Measurements from ENCODE around the gene ACBD4. TPM values are rescaled to one million over a fixed set of nuclear protein-coding genes. Genes with fewer than 3 reads are reported as not detected.
"Not testable (repeated sequence)": the region's sequence is repeated elsewhere in the genome, so short reads cannot be mapped to it uniquely, and the experiment has no call there.

ACBD4 gene
- total RNA-seq, 1 donor from 2014 or later: 3.2 TPM

DNA sequence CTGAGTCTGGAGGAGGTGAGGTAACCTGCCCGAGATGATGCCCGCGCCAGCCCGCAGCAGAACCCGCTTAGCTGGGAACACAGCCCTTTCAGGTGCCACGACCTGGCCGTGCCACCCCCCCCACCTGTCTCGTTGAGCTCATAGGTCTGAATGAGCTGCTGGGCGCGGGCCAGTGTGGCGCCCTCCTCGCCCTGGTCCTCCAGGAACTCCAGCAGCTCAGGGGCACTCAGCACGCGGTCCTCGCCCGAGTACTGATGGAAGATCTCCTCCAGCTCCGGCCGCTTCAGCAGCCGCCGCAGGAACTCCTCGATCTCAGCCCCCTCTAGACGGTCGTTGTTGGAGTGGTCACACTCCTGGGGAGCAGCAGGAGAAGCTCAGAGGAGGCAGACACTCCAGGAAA lies 16.8 kb upstream of the ACBD4 start:
- no peak for DNase-seq (ENCODE audit: low read depth in 2 of 2)

DNA sequence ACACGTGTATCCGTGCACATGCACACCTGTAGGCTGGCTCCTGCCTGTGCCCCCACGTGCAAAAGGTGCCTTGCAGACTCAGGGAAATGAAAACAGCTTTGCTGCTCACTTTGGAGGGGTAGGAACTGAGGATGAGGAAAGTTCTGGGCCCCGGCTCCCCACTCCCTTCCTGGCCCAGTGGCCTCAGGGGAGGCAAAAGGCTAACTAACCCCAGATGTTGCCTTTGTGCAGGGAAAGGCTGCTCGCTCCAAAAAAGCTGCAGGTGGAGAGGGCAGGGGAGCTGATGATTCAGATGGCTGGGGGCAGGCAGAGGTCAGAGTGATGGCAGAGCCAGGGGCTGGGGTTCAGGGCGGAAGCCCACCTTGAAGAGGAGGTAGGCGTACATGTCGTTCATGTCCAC lies 15.5 kb upstream of the ACBD4 start:
- DNase-seq (ENCODE audit: low read depth in 2 of 2): no peak

DNA sequence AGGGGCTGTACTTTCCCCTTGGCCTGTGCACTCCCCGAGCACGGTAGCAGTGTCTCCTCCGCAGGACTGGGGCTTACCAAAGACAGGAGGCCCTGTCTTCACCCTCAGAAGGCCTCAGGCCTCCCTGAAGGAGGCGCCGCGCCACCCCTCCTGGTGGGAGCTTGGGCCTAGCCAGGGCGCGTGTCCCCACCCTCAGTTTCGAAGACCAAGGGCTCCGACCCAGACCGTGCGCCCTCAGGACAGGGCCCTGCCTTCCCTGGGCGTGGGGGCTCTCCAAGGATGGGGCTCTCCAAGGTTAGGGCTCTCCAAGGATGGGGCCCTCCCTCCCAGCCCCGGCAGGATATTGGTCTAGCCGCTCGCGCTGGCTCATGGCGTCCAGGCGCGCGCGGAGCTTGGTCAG lies 14.9 kb upstream of the ACBD4 start:
- no peak for DNase-seq (ENCODE audit: low read depth in 2 of 2)

DNA sequence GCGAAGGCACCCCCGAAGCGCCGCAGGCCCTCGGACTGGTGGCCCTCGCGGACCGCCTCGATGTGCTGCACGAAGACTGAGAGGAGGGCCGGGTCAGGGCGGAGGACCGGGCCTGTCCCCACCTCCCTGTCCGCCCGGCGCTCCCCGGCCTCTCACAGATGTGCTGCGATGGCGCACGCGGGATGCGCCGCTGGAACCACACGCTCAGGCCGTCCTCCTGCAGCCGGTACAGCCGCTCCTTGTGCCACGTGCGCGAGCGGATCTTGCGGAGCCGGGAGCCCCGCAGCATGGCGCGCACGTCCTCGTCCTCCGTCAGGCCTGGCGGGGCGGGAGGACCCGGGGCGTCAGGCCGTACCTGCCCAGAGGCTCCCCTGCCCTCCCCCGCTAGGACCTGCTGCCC lies 14.4 kb upstream of the ACBD4 start:
- DNase-seq (ENCODE audit: low read depth in 2 of 2): no peak

DNA sequence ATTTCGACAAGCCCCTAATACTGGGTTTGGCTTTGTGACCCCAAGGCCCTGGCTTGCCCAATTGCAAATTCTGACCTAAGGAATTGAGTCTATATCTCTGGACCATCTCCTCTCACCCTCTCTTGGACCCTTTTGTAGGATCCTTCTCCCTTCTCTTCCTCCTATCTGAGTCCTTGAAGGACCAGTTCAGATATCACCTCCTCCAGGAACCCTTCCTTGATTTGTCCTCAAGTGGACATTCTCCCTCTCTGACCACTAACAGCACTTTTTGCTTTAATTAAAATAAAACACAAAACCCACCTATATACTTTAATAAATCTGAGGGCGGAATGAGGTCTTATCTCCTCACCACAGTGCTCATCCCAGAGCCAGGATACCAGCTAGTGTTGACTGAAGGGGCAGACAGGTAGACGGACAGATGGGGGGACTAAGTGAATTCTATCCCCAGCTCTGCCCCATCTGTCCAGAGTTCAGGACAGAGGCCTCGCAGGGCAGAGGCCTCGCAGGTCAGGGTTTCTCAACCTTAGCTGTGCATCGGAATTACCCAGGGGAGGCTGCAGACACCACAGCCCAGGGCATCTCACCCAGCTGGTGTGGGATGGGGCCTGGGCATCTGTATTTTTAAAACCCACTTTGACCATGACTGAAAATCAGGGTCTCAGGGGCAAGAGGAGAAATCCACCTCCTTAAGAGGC lies 12.3 kb upstream of the ACBD4 start:
- no peak for DNase-seq (ENCODE audit: low read depth in 2 of 2)

DNA sequence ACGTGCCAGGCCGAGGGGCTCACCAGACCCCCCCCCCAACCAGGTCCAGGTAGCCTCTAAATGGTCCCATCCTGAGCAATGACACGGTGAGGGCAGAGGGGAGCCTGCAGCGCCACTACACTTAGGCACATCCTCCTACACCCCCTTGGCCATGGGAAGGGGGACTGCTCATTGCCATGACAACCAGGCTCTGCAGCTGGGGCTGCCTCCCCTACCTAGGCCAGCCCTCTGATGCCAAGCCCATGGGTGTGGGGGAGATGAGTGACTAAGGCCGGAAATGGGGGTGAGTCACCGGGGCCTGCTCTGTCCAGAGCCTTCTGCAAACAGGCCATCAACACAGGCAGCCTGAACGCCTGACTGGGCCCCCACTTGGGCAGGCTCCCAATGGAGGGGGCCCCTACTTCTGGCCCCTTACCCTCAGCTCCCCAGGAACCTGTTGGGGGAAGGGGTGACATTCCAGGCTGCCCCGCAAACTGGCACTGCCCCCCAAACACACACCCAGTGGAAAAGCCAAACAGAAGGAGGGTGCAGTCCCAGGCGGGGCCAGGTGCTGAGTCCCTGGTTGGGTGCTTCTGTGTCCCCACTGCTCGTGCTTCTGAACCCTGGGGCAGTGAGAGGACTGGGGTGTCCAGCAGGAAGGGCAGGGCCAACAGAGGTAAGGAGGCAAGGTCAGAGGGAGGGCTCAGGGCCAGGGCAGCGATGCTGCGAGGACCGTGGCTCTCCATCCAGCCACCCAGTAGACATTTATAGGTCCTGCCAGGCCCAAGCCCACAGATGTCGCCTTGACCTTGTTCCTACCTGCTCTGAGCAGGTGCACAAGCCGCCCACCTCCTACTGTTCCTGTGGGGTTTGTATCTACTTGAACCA lies 11.3 kb upstream of the ACBD4 start:
- peak; percentile 90 to 93 for DNase-seq (ENCODE audit: low read depth in 2 of 2)

DNA sequence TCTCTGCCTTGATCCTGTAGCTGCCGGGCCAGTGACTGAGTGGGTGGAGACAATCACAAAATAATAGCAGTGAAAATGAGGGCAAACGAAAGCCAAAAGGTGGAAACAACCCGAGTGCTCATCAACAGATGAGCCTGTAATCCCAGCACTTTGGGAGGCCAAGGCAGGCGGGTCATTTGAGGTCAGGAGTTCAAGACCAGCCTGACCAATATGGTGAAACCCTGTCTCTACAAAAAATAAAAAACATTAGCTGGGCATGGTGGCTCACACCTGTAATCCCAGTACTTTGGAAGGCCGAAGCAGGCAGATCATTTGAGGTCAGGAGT lies 10.7 kb upstream of the ACBD4 start:
- not testable (repeated sequence) for DNase-seq (ENCODE audit: low read depth in 2 of 2)

DNA sequence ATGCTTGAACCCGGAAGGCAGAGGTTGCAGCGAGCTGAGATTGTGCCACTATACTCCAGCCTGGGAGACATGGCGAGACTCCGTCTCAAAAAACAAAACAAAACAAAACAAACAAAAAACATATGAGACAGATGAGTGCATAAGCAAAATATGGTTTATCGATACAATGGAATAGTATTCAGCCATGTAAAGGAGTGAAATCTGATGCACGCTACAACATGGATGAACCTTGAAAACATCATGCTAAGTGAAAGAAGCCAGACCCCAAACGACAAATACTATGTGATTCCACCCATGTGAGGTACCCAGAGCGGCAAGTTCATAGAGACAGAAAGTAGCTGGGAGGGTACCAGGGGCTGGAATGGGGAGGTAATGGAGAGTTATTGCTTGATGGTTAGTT lies 10.0 kb upstream of the ACBD4 start:
- no peak for DNase-seq (ENCODE audit: low read depth in 2 of 2)

DNA sequence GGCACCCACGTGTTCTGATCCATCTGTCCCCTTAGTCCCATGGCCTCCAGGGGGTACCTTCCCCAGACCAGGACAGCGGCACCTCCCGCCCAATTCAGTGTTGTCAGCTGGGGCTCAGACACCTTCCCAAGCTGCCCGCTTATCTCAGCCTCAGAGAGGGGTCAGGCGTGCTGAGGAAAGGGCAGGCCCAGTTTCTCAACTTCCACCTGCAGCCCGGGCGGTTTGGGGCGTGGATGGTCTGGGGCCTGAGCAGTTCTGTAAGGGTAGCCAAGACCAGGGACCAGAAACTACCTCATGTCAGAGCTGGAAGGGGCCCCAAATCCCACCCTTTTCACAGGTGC lies 8.3 kb upstream of the ACBD4 start:
- DNase-seq (ENCODE audit: low read depth in 2 of 2): no peak

DNA sequence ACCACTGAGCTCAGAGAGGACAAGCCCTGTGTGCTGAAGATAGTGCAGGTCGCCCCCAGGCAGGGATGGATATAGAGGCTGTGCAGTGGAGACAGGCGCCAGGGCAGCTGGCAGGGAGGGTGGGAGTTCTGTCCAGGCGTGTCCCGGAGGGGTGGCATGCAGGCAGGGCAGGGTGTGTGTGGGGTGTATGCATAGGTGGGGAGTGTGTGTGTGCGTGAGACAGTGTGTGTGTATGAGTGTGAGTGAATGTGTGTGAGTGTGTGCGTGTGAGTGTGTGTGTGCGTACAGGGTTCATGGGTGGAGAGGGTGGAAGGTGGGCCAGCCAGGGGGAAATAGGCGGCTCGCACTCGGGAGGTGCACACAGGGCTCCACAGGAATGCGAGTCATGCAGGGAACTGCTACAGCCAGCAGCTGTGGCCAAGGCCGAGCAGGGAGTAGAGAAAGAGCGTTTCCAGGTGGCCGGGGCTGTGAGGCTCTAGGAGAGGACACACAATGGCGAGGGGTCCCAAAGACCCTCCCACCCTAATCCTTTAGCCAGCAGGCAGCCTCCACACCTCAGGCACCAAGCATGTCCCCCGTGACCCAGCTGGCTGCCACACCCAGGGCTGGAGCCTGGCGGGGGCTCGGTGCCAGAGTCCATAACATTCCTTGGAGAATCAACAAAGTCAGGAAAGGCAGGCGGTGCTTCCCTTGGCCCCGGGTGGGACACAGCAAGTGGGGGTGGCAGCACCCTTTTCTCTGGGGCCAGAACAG lies 7.8 kb upstream of the ACBD4 start:
- peak; percentile 45 to 68 for DNase-seq (ENCODE audit: low read depth in 2 of 2)

DNA sequence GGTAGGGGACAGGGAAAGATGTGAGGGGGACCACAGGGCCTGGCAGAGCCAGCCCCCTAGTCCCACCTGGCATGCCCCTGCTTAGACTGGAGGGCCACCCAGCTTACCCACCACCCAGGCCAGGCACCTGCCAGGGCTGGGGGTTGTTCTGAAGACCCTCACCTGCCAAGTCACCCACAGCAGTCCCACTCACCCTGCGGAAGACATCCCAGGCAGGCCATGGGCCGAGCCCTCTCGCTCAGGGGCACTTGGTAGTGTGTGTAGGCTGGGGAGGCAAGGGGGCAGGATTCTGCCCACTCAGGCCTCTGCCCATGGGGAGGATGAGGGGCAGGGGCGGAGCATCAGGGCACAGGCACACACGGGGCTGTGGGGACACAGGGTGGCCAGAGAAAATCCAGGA lies 7.2 kb upstream of the ACBD4 start:
- no peak for DNase-seq (ENCODE audit: low read depth in 2 of 2)

DNA sequence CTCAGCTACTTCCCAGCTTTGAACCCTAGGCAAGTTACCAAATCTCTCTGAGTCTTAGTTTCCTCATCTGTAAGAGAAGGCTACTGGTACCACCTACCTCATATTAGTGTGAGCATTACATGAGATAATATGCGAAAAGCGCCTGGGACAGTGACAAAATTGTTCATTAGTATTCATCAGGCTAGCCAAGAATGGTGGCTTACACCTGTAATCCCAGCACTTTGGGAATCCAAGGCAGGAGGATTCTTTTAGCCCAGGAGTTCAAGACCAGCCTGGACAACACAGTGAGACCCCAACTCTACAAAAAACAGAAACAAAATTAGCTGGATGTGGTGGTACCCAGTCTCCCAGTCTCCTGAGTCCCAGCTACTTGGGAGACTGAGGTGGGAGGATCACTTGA lies 6.5 kb upstream of the ACBD4 start:
- no peak for DNase-seq (ENCODE audit: low read depth in 2 of 2)

DNA sequence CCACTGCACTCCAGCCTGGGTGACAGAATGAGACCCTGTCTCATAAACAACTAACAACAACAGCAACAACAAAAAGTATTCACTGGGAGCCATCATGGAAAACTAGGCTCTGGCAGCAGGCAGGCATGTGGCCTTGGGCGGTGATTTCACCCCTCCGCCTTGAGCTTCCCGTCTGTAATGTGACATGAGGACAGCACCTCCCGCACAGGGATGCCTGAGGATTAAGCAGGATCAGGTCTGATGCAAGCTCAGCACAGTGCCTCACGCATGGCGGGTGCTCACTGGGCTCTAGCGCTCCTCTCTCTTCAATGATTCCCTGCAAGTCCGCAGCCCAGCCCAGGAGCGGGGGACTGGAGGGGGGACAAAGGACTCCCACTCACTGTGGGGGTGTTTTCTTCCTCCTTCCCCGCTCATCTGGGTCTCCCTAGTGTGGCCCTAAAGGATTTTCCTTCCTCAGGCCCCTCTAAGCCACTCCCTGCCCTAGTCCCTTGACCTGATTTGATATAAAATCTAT lies 6.0 kb upstream of the ACBD4 start:
- DNase-seq (ENCODE audit: low read depth in 2 of 2): peak; percentile 34 to 43

DNA sequence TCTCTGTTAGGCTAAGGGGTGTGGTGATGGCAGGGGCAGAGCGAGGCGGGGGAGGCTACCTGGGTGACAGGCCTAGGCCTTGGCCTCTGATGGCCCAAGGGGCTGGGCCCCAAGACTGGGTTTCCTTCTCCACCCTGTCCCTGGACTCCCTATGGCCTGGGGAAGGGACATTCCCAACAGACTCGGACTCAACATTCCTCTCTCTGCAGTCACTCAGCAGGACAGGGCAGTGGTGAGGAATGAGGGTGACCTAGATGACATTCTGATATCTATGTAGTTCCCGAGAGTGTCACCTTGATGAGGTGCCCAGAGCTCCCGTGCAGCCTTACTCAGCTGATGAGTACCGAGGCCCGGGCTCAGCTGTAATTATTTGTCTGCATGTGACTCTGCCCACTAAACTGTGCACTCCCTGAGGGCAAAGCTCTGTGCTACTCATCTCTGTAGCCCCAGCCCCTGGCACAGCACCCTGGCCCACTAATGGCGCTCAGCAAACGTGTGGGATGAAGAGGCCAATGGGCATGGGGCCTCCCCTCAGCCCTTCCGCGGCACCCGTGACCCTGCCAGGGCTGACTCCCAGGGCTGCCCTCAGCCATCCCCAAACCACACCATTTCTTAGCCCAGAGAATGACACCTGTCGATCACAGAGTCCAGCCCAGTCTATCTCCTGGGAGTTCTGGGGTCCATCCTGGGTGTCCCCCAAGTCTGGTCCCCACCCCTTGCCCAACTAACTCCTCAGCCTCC lies 5.4 kb upstream of the ACBD4 start:
- DNase-seq (ENCODE audit: low read depth in 2 of 2): no peak

DNA sequence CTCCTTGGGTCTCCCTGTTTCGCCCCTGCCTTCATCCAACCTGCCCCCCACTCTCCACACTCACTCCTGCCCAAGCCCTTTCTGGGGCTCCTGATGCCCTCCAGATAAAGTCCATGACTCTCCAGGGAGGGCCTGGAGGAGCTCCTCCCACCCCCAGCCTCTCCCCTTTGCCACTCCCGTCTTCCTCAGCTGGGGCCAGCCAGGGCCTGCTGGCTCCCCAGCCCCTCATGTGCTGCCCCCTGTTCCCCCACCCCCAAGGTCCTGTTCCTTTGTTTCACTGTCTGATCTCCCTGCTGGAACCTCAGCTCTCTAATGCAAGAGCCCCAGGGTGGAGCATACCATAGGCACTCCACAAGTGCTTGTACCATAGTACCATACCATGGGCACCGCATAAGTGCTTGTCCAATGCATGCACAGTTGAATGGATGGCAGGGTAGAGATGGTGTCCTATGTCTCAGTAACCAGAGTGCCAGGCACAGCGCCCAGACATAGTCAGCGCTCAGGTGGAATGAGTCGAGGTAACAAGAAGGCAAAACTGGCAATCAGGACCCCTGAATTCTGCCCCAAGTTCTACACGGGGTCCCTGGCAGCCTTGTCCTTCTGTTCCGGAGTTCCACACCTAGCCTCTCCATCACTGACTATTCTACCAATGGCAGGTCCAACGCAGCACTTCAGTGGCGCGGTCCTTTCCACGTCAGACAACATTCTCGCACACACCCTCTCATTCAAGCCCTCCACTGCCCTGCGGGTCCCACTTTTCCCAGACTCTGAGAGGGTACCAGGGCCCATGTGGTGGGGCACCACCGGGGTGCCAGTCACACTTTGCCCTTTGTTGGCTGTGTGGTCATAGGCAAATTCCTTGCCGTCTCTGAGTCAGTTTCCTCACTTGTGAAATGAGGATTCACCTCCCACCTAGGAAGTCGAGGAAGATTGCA lies 4.5 kb upstream of the ACBD4 start:
- DNase-seq (ENCODE audit: low read depth in 2 of 2): no peak

DNA sequence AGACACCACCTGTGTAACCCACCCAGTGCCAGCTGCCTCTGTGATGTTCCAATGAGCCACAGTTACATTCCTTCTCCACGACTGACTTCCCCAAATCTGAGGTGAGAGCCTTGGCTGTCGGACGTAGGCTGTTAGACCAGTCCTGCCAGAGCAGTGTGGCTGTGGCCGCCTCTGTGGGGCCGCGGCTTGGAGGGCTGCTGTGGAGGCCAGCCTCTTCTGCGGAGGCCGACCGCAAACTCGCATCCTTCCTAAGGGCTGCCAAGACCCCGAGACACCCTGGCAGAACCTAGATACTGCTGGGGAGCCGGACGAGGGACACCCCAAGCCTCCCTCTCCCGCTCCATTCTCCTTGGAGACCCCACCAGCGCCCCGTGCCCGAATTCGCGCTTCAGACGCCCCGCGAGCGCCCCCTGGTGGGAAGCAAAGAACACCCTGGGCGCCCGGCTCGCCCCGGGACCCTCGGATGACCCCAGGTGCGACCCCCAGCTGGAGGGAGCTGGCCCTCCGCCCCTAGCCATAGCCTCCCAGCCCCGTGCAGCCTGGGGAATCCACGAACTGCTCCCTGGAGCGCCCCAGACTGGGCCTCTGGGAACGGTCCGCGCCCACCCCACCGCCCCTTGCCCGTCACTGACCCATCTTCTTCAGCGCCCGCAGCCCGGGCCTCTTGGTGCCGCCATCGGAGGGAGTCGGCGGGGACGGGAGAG lies 3.7 kb upstream of the ACBD4 start:
- peak; percentile 37 to 48 for DNase-seq (ENCODE audit: low read depth in 2 of 2)

DNA sequence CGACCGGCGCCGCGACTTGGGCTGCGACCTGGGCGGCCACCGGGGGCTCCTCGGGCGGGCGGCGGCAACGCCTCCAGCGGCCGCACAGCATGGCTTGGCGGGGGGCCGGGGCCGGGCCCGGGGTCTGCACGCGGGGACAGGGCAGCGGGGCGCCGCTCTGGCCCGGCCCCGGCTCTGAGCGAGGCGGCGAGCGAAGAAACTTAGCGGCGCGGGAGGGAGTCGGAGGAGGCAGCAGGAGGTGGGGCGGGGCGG lies 3.2 kb upstream of the ACBD4 start, which contains the start of gene PLCD3:
Gene PLCD3, minus strand, starts transcription at position 196 of the 252 bp plus-strand sequence. Its CDS starts 105 bp downstream, at position 91.
- peak in 1 of 2 donors; percentile 27 for DNase-seq (ENCODE audit: low read depth in 2 of 2)

DNA sequence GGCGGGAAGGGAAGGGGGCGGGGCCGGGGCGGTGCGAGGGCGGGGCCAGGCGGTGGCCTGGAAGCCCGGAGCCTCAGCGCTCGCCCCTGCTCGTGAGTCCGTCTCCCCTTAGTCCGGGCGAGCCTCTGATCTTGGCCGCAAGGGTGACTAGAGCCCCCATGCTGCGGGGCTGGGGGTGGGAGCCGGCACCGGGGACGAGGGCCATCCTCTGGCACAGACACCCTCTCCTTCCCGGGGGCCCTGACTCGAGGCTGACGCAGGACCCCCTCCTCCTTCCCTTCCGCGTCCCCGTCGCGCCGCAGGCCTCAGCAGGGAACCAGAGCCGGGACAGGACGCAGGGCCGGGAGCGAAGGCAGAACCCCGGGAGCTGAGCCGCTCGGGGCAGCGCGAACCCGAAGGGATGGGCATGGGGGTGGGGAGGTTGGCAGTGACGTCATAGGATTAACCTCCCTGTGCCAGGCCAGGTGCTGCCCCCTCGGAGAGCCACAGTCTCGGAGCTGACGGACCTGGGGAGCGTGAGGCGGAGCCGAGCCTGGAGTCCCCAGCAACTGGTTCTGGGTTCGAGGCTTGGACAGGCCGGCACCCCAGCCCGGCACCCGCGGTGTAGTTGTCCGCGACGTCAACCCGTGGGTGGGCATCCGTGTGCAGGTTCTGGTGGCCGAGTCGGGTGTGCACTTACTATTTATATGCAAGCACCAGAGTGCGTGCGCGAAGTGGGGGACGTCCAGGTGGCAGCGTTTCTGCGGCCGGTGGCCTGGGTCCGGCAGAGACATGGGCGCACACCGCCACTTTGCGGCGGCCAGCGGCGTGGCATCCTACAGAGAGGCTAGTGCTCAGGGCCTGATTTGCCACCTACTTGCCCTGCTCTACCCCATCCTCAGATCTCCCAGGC lies 2.7 kb upstream of the ACBD4 start:
- peak; percentile 86 to 92 for DNase-seq (ENCODE audit: low read depth in 2 of 2)

Data from lung microvascular endothelial cell (primary cell).